GM12878 (cell line): Measurements from ENCODE around the gene CA14. TPM values are rescaled to one million over a fixed set of nuclear protein-coding genes. Genes with fewer than 3 reads are reported as not detected.

Source experiments
- IKZF1 ChIP-seq: fragments of 450-650 bp; conservative IDR thresholded peaks from 2 replicates; pipeline ENCODE4 v1.6.1; 2017; ENCODE audit warnings: antibody characterized with exemption, mild to moderate bottlenecking
- MEF2B ChIP-seq: fragments of 450-650 bp; IDR thresholded peaks from 2 replicates; pipeline ENCODE4 v1.6.1; 2018; ENCODE audit warnings: mild to moderate bottlenecking, moderate library complexity; ENCODE audit not compliant: partially characterized antibody, poor library complexity, severe bottlenecking
- POLR2A ChIP-seq: IDR thresholded peaks from 2 replicates; pipeline ENCODE4 v1.6.1; 2011; ENCODE audit warnings: low read depth, mild to moderate bottlenecking, low read length
- ZBTB40 ChIP-seq: fragments of 450-650 bp; IDR thresholded peaks from 2 replicates; pipeline ENCODE4 v1.6.1; 2016; ENCODE audit warnings: mild to moderate bottlenecking, moderate library complexity, borderline replicate concordance
- polyA plus RNA-seq, 11 experiments: library from polyadenylated mRNA; depleted of rRNA in 4 of 11; unstranded in 6 of 11; stranded (reverse) in 5 of 11; fragments of >200 nt; fragmentation: Nextera tagmentation in 4 of 11; fragmentation: Illumina TruSeq in 1 of 11; extraction: Ambion mirVana in 4 of 11; extraction: Trizol in 1 of 11; gene quantifications; 1 replicate in 1 of 11; 2 replicates in 10 of 11; pipeline versions ENCODE4 v1.2.1 to v1.2.3, GENCODE V29; 2011 to 2016; ENCODE audit warnings: inconsistent platforms in 2 of 11, missing spikeins in 2 of 11, low read depth in 1 of 11
- total RNA-seq, 4 experiments: library from RNA; depleted of rRNA in 3 of 4; stranded (reverse); fragments of >200 nt in 3 of 4; fragmentation: Illumina TruSeq in 1 of 4; extraction: Trizol in 1 of 4; gene quantifications; 2 replicates each; pipeline versions ENCODE4 v1.2.1 to v1.2.3, GENCODE V29; 2013 to 2021
- TF ChIP-seq, protein P1 (sequence below): fragments of 450-650 bp; IDR thresholded peaks from 2 replicates; pipeline ENCODE4 v1.6.1; 2017; ENCODE audit warnings: mild to moderate bottlenecking, low read depth, inconsistent platforms; ENCODE audit not compliant: poor library complexity, severe bottlenecking
- TF ChIP-seq, protein P2 (sequence below): IDR thresholded peaks from 2 replicates; pipeline ENCODE4 v1.6.1; 2012; ENCODE audit warnings: low read depth, low read length, improper control_type of control experiment

CA14 gene
- total and polyA plus RNA-seq, 10 of the 15 experiments (the other 5 are each of a cell fraction or from before 2014, with no cell fraction given) = 0.11 to 0.35 (median 0.29) TPM; not detected in 6

DNA sequence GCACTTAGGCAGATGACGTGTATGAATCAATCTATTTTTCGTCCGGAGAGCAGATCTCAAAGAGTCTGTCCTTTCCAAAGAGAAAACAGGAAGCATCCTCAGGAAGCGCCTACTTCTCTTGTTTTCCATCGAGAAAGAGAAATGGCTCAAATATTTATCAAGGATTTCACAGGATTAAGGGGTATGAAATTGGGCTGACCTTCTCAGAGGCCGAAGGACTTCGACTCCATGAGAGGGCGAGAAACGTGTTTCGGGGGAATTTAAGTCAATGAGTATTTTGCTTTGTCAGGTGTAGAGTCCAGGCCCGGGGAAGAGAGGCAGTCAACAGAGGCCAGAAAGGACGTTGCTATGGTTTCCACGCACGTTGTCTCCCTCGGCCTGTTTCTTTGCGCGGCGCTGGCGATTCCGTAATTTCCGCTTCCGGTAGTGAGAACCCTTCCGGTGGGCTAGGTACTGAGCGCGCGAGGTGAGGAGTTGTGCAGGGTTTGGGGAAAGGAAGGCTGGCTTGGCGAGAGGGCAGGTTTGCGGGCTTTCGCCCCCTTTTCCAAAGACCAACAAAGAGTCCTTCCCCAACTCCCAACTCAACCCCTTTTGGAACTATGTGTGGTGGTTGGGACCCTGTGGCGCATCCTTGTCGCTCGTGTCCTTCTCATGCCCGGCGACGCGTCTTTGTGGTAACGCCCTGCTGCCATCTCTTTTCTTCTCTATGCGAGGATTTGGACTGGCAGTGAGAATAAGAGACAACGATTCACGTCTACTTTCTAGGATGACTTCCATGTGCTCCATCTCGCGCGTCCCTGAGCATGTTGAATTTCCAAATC is 36.1 kb downstream of the CA14 start, which contains the start of gene MRPS21 (continued):
- TF ChIP-seq, protein P1, sequence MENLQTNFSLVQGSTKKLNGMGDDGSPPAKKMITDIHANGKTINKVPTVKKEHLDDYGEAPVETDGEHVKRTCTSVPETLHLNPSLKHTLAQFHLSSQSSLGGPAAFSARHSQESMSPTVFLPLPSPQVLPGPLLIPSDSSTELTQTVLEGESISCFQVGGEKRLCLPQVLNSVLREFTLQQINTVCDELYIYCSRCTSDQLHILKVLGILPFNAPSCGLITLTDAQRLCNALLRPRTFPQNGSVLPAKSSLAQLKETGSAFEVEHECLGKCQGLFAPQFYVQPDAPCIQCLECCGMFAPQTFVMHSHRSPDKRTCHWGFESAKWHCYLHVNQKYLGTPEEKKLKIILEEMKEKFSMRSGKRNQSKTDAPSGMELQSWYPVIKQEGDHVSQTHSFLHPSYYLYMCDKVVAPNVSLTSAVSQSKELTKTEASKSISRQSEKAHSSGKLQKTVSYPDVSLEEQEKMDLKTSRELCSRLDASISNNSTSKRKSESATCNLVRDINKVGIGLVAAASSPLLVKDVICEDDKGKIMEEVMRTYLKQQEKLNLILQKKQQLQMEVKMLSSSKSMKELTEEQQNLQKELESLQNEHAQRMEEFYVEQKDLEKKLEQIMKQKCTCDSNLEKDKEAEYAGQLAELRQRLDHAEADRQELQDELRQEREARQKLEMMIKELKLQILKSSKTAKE = no peak
- TF ChIP-seq, protein P2, sequence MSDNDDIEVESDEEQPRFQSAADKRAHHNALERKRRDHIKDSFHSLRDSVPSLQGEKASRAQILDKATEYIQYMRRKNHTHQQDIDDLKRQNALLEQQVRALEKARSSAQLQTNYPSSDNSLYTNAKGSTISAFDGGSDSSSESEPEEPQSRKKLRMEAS = peak; percentile 75; the same call in 1 of the 2 replicates
- peak; percentile 65 for TF ChIP-seq IKZF1
- TF ChIP-seq POLR2A = peak; percentile 95
- TF ChIP-seq MEF2B = peak; percentile 38
- peak; percentile 96 for TF ChIP-seq ZBTB40
